Ovary (tissue), 3 donors: ENCODE data around the gene BRD7.

ENCODE experiments used
- CTCF ChIP-seq, 3 donors: fragments of 450-650 bp in 2 of 3; fragments of 200-600 bp in 1 of 3; IDR thresholded peaks; one replicate each; pipeline versions ENCODE4 v1.5.1 to v1.8.0; 2016 to 2022; ENCODE audit warnings: antibody characterized with exemption in 3 of 3, mild to moderate bottlenecking in 1 of 3
- EP300 ChIP-seq: sonication (generic); formaldehyde crosslinking; IDR thresholded peaks from one replicate; pipeline ENCODE4 v1.6.1; 2017; ENCODE audit warnings: antibody characterized with exemption
- POLR2A ChIP-seq: fragments of 450-650 bp; IDR thresholded peaks from one replicate; pipeline ENCODE4 v1.6.1; 2017; ENCODE audit warnings: antibody characterized with exemption, mild to moderate bottlenecking, moderate library complexity
- donor health status: DM: no; HTN: no; CAD: no.

GRCh38 chr16:50407351-50407750 lies 38.6 kb upstream of the BRD7 start:
- TF ChIP-seq CTCF (IDR thresholded peaks at IDR 0.05) (no peak), POLR2A (no peak), EP300 (no peak)
